ENCODE data around the gene PRPS1L1.

- no peak for TF ChIP-seq CTCF (IDR thresholded peaks at IDR 0.05)
- TF ChIP-seq POLR2A (IDR thresholded peaks at IDR 0.05): no peak
- TF ChIP-seq EP300 (IDR thresholded peaks at IDR 0.05): no peak
Measured at GRCh38 chr7:17985473-17986239, 42.0 kb downstream of the PRPS1L1 start.

All from tibial nerve (tissue), 4 donors.